GM12875 (cell line): ENCODE measurements around the gene TCF25.
"Not testable (repeated sequence)": the region's sequence is repeated elsewhere in the genome, so short reads cannot be mapped to it uniquely, and the experiment has no call there.

Source experiments
- H3K4me3 ChIP-seq: one replicate; pipeline ENCODE4 v1.5.1; 2011; ENCODE audit warnings: low read depth, low read length, control low read depth
- CTCF ChIP-seq: IDR thresholded peaks from 2 replicates; pipeline ENCODE4 v1.5.1; 2011; ENCODE audit warnings: low read depth, mild to moderate bottlenecking, control low read depth, inconsistent platforms, low read length, moderate library complexity, borderline replicate concordance; ENCODE audit not compliant: insufficient read depth

The TCF25 gene

GRCh38 chr16:89925596-89926079 lies 52.2 kb downstream of the TCF25 start:
- H3K4me3 ChIP-seq, result peak overlapping the region; percentile 49
- no peak for TF ChIP-seq CTCF

- no peak for TF ChIP-seq CTCF
- H3K4me3 ChIP-seq, result no peak overlapping the region
Observed at GRCh38 chr16:89931305-89931896, 58.0 kb downstream of the TCF25 start.

- no peak overlapping the region for H3K4me3 ChIP-seq
- TF ChIP-seq CTCF, result no peak
Observed at GRCh38 chr16:89931964-89932363, 58.6 kb downstream of the TCF25 start.

GRCh38 chr16:89934019-89934418 lies 60.6 kb downstream of the TCF25 start:
- H3K4me3 ChIP-seq, result not testable (repeated sequence)

GRCh38 chr16:89934611-89935553 lies 61.5 kb downstream of the TCF25 start:
- no peak for TF ChIP-seq CTCF

GRCh38 chr16:89935620-89936019 lies 62.2 kb downstream of the TCF25 start:
- not testable (repeated sequence) for H3K4me3 ChIP-seq

More at GRCh38 chr16:89934611-89935553, 61.5 kb downstream of the TCF25 start:
- H3K4me3 ChIP-seq, result no peak overlapping the region

- no peak overlapping the region for H3K4me3 ChIP-seq
- no peak for TF ChIP-seq CTCF
Observed at GRCh38 chr16:89936034-89936433, 62.6 kb downstream of the TCF25 start.

GRCh38 chr16:89936508-89936907 lies 63.1 kb downstream of the TCF25 start:
- no peak overlapping the region for H3K4me3 ChIP-seq
- TF ChIP-seq CTCF, result no peak
